Neural crest cell (in vitro differentiated cells): ENCODE data around the gene HSH2D. TPM values are rescaled to one million over a fixed set of nuclear protein-coding genes. Genes with fewer than 3 reads are reported as not detected.

Source experiments
- DNase-seq: peaks from one replicate; pipeline ENCODE4 v3.0.0; 2021; ENCODE audit warnings: low read depth, mixed read lengths, low spot score
- H3K27ac Mint-ChIP-seq: one replicate; pipeline ENCODE4 v1.8.0; 2021; ENCODE audit warnings: mild to moderate bottlenecking, mixed read lengths; ENCODE audit not compliant: unreplicated experiment
- H3K27me3 Mint-ChIP-seq: 2 replicates; pipeline ENCODE4 v1.8.0; 2021; ENCODE audit warnings: low read depth, mild to moderate bottlenecking, mixed read lengths
- H3K36me3 Mint-ChIP-seq: 2 replicates; pipeline ENCODE4 v1.8.0; 2021; ENCODE audit warnings: low read depth, mild to moderate bottlenecking, mixed read lengths
- H3K4me1 Mint-ChIP-seq: 2 replicates; pipeline ENCODE4 v1.8.0; 2021; ENCODE audit warnings: mixed read lengths
- H3K4me3 Mint-ChIP-seq: one replicate; pipeline ENCODE4 v1.8.0; 2021; ENCODE audit warnings: mild to moderate bottlenecking, mixed read lengths
- H3K9me3 Mint-ChIP-seq: 2 replicates; pipeline ENCODE4 v1.8.0; 2021; ENCODE audit warnings: mixed read lengths
- total RNA-seq: library from RNA; stranded (reverse); gene quantifications from 2 replicates; pipeline ENCODE4 v1.2.1, GENCODE V29; 2021
- TF ChIP-seq, protein P1 (sequence below): fragments of 200-600 bp; sonication (generic); conservative IDR thresholded peaks from 2 replicates; pipeline ENCODE4 v1.5.0; 2021; ENCODE audit warnings: antibody characterized with exemption, mild to moderate bottlenecking

HSH2D gene
- total RNA-seq, 1 donor from 2014 or later: not detected

DNA sequence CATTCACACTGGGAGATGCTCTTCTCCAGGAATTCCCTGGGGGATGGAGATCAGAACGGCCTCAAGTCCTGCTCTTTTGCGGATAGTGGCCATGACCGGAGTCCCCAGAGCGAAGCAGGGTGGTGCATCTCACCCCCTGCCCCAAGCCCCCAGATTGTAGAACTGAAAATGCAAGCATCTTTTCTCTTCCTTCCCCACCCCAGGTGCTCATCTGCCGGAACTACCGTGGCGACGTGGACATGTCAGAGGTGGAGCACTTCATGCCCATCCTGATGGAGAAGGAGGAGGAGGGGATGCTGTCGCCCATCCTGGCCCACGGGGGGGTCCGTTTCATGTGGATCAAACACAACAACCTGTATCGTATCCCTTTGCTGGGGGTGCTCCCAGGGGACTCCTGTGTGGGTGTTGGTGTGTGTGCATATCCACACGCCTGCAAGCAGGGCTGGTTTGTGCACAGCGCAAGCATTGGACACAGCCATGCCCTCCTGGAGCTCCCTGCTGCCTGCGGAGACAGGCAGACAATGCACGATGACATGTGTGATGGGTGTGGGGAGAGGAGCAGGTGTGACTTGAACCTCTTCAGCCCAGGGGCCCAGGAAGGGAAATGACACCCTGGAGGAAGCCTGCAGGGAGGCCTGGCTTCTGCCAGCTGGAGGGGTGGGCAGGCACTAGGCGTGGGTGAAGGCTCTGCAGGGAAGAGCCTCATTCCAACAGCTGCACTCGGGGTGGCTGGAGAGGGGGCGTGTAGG lies 59.9 kb downstream of the HSH2D start:
- no peaks in the 10 kb centered on the region for H3K27me3 Mint-ChIP-seq
- no peaks in the 10 kb centered on the region for H3K9me3 Mint-ChIP-seq
- no peak overlapping the region for H3K27ac Mint-ChIP-seq
- peaks cover 8% of the 10 kb centered on the region for H3K4me1 Mint-ChIP-seq
- peak overlapping the region; percentile 34 for H3K4me3 Mint-ChIP-seq
- DNase-seq: no peak
- TF ChIP-seq, protein P1, sequence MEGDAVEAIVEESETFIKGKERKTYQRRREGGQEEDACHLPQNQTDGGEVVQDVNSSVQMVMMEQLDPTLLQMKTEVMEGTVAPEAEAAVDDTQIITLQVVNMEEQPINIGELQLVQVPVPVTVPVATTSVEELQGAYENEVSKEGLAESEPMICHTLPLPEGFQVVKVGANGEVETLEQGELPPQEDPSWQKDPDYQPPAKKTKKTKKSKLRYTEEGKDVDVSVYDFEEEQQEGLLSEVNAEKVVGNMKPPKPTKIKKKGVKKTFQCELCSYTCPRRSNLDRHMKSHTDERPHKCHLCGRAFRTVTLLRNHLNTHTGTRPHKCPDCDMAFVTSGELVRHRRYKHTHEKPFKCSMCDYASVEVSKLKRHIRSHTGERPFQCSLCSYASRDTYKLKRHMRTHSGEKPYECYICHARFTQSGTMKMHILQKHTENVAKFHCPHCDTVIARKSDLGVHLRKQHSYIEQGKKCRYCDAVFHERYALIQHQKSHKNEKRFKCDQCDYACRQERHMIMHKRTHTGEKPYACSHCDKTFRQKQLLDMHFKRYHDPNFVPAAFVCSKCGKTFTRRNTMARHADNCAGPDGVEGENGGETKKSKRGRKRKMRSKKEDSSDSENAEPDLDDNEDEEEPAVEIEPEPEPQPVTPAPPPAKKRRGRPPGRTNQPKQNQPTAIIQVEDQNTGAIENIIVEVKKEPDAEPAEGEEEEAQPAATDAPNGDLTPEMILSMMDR: no peak
- no peaks in the 10 kb centered on the region for H3K36me3 Mint-ChIP-seq

DNA sequence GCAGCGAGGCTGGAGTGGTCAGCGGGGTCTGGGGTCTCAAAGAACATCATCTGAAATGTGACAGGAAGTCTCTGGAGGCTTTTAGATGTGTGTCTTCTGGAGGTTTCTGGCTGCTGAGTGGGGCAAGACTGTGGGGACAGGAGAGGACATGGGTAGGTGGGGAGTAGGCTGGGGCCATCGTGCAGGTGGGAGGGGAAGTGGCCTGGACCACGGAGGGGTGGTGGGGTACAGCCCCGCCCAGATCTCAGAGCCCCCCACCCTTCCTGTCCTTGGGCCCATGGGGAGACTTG lies 60.5 kb downstream of the HSH2D start:
- TF ChIP-seq, protein P1: no peak
- no peaks in the 10 kb centered on the region for H3K9me3 Mint-ChIP-seq
- no peak overlapping the region for H3K4me3 Mint-ChIP-seq
- H3K36me3 Mint-ChIP-seq: no peaks in the 10 kb centered on the region
- no peak overlapping the region for H3K27ac Mint-ChIP-seq
- DNase-seq: no peak
- no peaks in the 10 kb centered on the region for H3K27me3 Mint-ChIP-seq
- H3K4me1 Mint-ChIP-seq: peaks cover 3% of the 10 kb centered on the region

DNA sequence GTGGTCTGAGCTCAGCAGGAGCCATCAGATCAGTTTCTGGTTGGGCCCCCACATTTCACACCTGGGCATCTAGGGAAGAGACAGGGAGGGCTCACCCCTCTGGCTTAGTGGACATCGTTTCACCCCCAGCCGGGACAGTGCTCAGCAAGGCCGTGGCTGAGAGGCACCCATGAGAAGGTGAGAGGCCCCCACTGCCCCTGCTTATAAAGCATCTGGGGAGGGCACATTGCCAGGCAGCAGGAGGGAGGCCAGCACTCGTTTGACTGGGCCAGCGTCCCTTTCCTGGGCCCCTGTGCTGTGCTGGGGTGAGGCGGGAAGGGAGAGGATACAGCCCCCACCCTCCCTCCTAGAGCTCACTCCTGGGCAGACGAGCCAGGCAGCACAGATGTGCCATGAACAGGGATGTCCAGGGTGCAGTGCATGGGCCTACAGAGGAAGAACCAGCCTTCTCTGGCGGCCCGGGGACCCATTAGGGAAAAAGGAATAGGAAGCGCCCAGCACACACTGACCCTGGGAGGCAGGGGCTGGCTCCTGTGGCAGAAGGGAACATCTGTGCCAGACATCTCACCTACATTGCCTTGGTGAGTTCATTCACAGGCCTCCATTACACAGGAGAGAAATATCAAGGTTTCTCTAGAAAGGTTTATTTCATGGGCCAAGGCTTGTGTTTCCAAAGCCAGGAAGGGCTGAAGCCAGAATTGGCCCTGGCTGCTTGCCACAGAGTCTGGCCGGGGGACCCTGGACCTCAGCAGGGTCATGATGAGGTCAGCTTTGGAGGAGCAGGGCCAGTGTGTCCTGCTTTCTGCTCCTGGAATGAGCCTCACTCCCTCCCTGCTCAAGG lies 61.9 kb downstream of the HSH2D start:
- Mint-ChIP-seq H3K36me3 (peaks cover 3% of the 10 kb centered on the region), H3K4me3 (no peak overlapping the region), H3K9me3 (no peaks in the 10 kb centered on the region), H3K27me3 (no peaks in the 10 kb centered on the region), H3K27ac (no peak overlapping the region), H3K4me1 (no peaks in the 10 kb centered on the region)
- DNase-seq: no peak
- TF ChIP-seq, protein P1: no peak

DNA sequence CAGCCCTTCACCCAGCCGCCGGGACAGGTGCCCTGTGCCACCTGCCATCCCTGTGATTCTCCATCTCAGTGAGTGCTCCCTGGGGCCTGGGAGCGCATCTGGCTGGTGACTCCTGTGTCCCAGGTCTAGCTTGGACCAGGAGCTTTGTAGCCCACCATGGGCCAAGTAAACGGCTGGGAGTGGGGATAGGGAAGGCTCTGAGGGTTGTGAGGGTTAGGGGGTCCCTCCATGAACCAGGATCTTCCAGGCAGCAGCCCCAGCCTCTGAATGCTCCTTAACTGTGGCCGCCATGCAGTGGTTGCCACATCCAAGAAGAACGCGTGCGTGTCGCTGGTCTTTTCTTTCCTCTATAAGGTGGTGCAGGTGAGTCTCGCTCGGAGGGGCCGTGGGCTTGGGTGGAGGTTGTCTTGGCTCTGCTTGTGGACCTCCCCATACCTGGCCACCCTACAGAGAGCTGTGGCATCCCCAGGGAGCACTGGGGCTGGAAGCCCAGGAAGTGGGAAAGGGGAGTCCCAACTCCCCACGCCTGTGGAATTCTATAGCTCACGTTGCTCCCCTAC lies 62.6 kb downstream of the HSH2D start:
- Mint-ChIP-seq H3K27ac (no peak overlapping the region), H3K4me3 (no peak overlapping the region), H3K36me3 (peaks cover 7% of the 10 kb centered on the region), H3K4me1 (no peaks in the 10 kb centered on the region), H3K9me3 (no peaks in the 10 kb centered on the region), H3K27me3 (no peaks in the 10 kb centered on the region)
- TF ChIP-seq, protein P1: no peak
- DNase-seq: no peak

DNA sequence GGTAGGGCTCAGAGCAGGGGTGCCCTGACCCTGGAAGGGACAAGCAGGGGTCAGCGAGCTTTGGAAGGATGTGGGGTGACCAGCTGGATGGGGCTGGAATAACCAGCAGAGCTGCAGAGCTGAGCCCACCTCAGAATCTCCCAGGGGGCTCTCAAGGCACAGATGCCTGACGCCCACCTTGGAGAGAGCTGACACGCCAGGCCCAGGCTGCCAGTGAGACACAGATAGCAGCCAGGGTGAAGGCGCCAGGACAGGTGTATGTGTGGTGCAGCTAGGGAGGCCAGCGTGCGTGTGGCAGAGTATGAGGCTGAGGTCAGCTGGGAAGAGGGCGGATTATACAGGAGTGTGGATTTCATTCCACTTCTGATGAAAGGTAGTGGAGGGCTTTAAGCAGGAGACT lies 63.2 kb downstream of the HSH2D start:
- TF ChIP-seq, protein P1: no peak
- DNase-seq: no peak
- Mint-ChIP-seq H3K27me3 (no peaks in the 10 kb centered on the region), H3K36me3 (peaks cover 12% of the 10 kb centered on the region), H3K9me3 (no peaks in the 10 kb centered on the region), H3K4me3 (peak overlapping the region; percentile 24), H3K27ac (peak overlapping the region; percentile 69), H3K4me1 (no peaks in the 10 kb centered on the region)
